Smooth muscle cell (in vitro differentiated cells): ENCODE data around the gene GLUD1. TPM values are rescaled to one million over a fixed set of nuclear protein-coding genes. Genes with fewer than 3 reads are reported as not detected.
"Not testable (repeated sequence)": the region's sequence is repeated elsewhere in the genome, so short reads cannot be mapped to it uniquely, and the experiment has no call there.

ENCODE experiments used
- DNase-seq: peaks from one replicate; lab custom pipeline; 2025; ENCODE audit not compliant: unreplicated experiment; lab: John Stamatoyannopoulos, UW
- H2AFZ ChIP-seq: fragments of 200-600 bp; sonication (generic); 2 replicates; pipeline ENCODE4 v1.6.0; 2016; ENCODE audit warnings: antibody characterized with exemption, low read depth, mild to moderate bottlenecking
- H3F3A ChIP-seq: fragments of 200-600 bp; sonication (generic); 2 replicates; pipeline ENCODE4 v1.6.0; 2017; ENCODE audit warnings: antibody characterized with exemption, low read depth
- H3K27ac ChIP-seq: fragments of 200-600 bp; sonication (generic); 2 replicates; pipeline ENCODE4 v1.5.1; 2016; ENCODE audit warnings: low read depth, mild to moderate bottlenecking
- H3K27me3 ChIP-seq: fragments of 200-600 bp; sonication (generic); 2 replicates; pipeline ENCODE4 v1.6.1; 2016; ENCODE audit warnings: low read depth, mild to moderate bottlenecking
- H3K36me3 ChIP-seq: fragments of 200-600 bp; sonication (generic); 2 replicates; pipeline ENCODE4 v1.5.1; 2016; ENCODE audit warnings: low read depth
- H3K4me1 ChIP-seq: fragments of 200-600 bp; sonication (generic); 2 replicates; pipeline ENCODE4 v1.5.1; 2016; ENCODE audit warnings: low read depth
- H3K4me2 ChIP-seq: fragments of 200-600 bp; sonication (generic); 2 replicates; pipeline ENCODE4 v1.6.0; 2016; ENCODE audit warnings: mild to moderate bottlenecking
- H3K4me3 ChIP-seq: fragments of 200-600 bp; sonication (generic); 2 replicates; pipeline ENCODE4 v1.5.1; 2016; ENCODE audit warnings: mild to moderate bottlenecking
- H3K79me2 ChIP-seq: fragments of 200-600 bp; sonication (generic); 2 replicates; pipeline ENCODE4 v1.6.0; 2016; ENCODE audit warnings: low read depth, mild to moderate bottlenecking
- H3K9ac ChIP-seq: fragments of 200-600 bp; sonication (generic); 2 replicates; pipeline ENCODE4 v1.6.0; 2016; ENCODE audit warnings: low read depth
- H3K9me3 ChIP-seq: fragments of 200-600 bp; sonication (generic); replicated peaks from 2 replicates; pipeline ENCODE4 v1.5.1; 2016; ENCODE audit warnings: low read depth
- H4K20me1 ChIP-seq: fragments of 200-600 bp; sonication (generic); 2 replicates; pipeline ENCODE4 v1.6.0; 2016; ENCODE audit warnings: low read depth
- CTCF ChIP-seq: fragments of 200-600 bp; sonication (generic); IDR thresholded peaks from 2 replicates; pipeline ENCODE4 v1.5.1; 2017; ENCODE audit warnings: borderline replicate concordance, mild to moderate bottlenecking, antibody characterized with exemption; ENCODE audit not compliant: insufficient read depth, poor library complexity, severe bottlenecking
- WGBS: methylation state at CpG from one replicate; pipeline ENCODE4 v1.1.7; 2016; ENCODE audit warnings: low lambda C conversion rate; 5-methylcytosine and 5-hydroxymethylcytosine counted together
- polyA plus RNA-seq: library from polyadenylated mRNA; unstranded; fragments of >200 nt; fragmentation: Nextera tagmentation; extraction: Ambion mirVana; gene quantifications from 2 replicates; pipeline ENCODE4 v1.2.1, GENCODE V29; 2016
- total RNA-seq: library from RNA; depleted of rRNA; stranded (reverse); fragments of >200 nt; gene quantifications from 2 replicates; pipeline ENCODE4 v1.2.3, GENCODE V29; 2014

Gene GLUD1
- total and polyA plus RNA-seq, 2 experiments from 2014 or later = 66.9 to 119 TPM

- Histone ChIP-seq H3K9me3 (no peaks in the 10 kb centered on the region), H2AFZ (no peak overlapping the region), H3K79me2 (peaks cover 39% of the 10 kb centered on the region), H3F3A (no peaks in the 10 kb centered on the region), H3K4me1 (peaks cover 19% of the 10 kb centered on the region), H3K36me3 (peaks cover 8% of the 10 kb centered on the region), H4K20me1 (peaks cover 17% of the 10 kb centered on the region), H3K27me3 (no peaks in the 10 kb centered on the region), H3K4me3 (no peak overlapping the region), H3K4me2 (no peak overlapping the region), H3K9ac (no peak overlapping the region), H3K27ac (no peak overlapping the region)
- TF ChIP-seq CTCF = no peak
- DNase-seq = no peak
- 89% methylated on average over 11 of the region's 11 CpGs for WGBS
These were observed 15.4 kb downstream of the GLUD1 start for GRCh38 chr10:87079106-87079836.

- WGBS = 98% methylated on average over 2 of the region's 2 CpGs
- H3K36me3 ChIP-seq, H3K4me3 ChIP-seq, H3K27ac ChIP-seq, H3K4me2 ChIP-seq, H2AFZ ChIP-seq, H3K9ac ChIP-seq, H3F3A ChIP-seq, H3K4me1 ChIP-seq, H3K27me3 ChIP-seq, H3K9me3 ChIP-seq, DNase-seq: not testable (repeated sequence)
- Histone ChIP-seq H4K20me1 (peaks cover 17% of the 10 kb centered on the region), H3K79me2 (peaks cover 20% of the 10 kb centered on the region)
These were observed 18.2 kb downstream of the GLUD1 start for GRCh38 chr10:87076421-87076820.

GRCh38 chr10:87072449-87072848 lies 22.2 kb downstream of the GLUD1 start:
- WGBS = 93% methylated on average over 2 of the region's 2 CpGs
- Histone ChIP-seq H3K79me2 (peaks cover 5% of the 10 kb centered on the region), H2AFZ (no peak overlapping the region), H3K9ac (no peak overlapping the region), H3K27ac (no peak overlapping the region), H3K4me3 (no peak overlapping the region), H3K4me1 (no peaks in the 10 kb centered on the region), H4K20me1 (peaks cover 8% of the 10 kb centered on the region), H3K27me3 (no peaks in the 10 kb centered on the region), H3F3A (no peaks in the 10 kb centered on the region), H3K4me2 (no peak overlapping the region), H3K9me3 (no peaks in the 10 kb centered on the region), H3K36me3 (peaks cover 8% of the 10 kb centered on the region)
- DNase-seq = no peak
- no peak for TF ChIP-seq CTCF

GRCh38 chr10:87068281-87068680 lies 26.4 kb downstream of the GLUD1 start:
- Histone ChIP-seq H3K4me3 (no peak overlapping the region), H4K20me1 (no peaks in the 10 kb centered on the region), H3K79me2 (no peaks in the 10 kb centered on the region), H3K27me3 (no peaks in the 10 kb centered on the region), H3K9ac (no peak overlapping the region), H3K4me1 (no peaks in the 10 kb centered on the region), H3K27ac (no peak overlapping the region), H3K36me3 (peaks cover 6% of the 10 kb centered on the region), H3K4me2 (no peak overlapping the region), H3K9me3 (no peaks in the 10 kb centered on the region), H2AFZ (no peak overlapping the region), H3F3A (no peaks in the 10 kb centered on the region)
- 80% methylated on average over 1 of the region's 1 CpG for WGBS
- no peak for DNase-seq
- TF ChIP-seq CTCF = no peak
